BLaER1 treated with 17β-estradiol and CSF1 and Interleukin-3, amounts not matched to agents 10 nM and 100 nM (cell line): ENCODE results near the gene EVA1B.

ENCODE experiments used
- H3K27ac ChIP-seq, 11 experiments: shearing (Covaris generic); formaldehyde crosslinking; 2 replicates each; pipeline ENCODE4 v1.8.1; 2022
- H3K27me3 ChIP-seq, 11 experiments: shearing (Covaris generic); formaldehyde crosslinking; 2 replicates each; pipeline ENCODE4 v1.8.1; 2022
- H3K36me3 ChIP-seq, 11 experiments: shearing (Covaris generic); formaldehyde crosslinking; 2 replicates each; pipeline ENCODE4 v1.8.1; 2022
- H3K4me1 ChIP-seq, 10 experiments: shearing (Covaris generic); formaldehyde crosslinking; 2 replicates each; pipeline ENCODE4 v1.8.1; 2022
- H3K4me2 ChIP-seq, 11 experiments: shearing (Covaris generic); formaldehyde crosslinking; 2 replicates each; pipeline ENCODE4 v1.8.1; 2022
- H3K4me3 ChIP-seq, 10 experiments: shearing (Covaris generic); formaldehyde crosslinking; 2 replicates each; pipeline ENCODE4 v1.8.1; 2022
- H3K9ac ChIP-seq, 11 experiments: shearing (Covaris generic); formaldehyde crosslinking; 2 replicates each; pipeline ENCODE4 v1.8.1; 2022
- H3K9me3 ChIP-seq, 11 experiments: shearing (Covaris generic); formaldehyde crosslinking; replicated peaks in 1 of 11; 2 replicates each; pipeline ENCODE4 v1.8.1; 2022
- H4K20me1 ChIP-seq, 11 experiments: shearing (Covaris generic); formaldehyde crosslinking; 2 replicates each; pipeline ENCODE4 v1.8.1; 2022
- Cebpa-rat ChIP-seq, 11 experiments: shearing (Covaris generic); IDR thresholded peaks; 2 replicates each; pipeline ENCODE4 v1.8.1; 2022

EVA1B gene

GRCh38 chr1:36328713-36329112 is 5.3 kb upstream of the EVA1B start:
- no peaks in the 10 kb centered on the region for H3K27me3 ChIP-seq
- no peak overlapping the region for H3K9ac ChIP-seq
- peak overlapping the region in 5 of 11 experiments; percentile 33 to 56 (median 47); a peak in 10 of 22 replicates for H3K4me2 ChIP-seq
- no peak overlapping the region for H3K27ac ChIP-seq
- H3K4me1 ChIP-seq = peaks cover 21 to 52% (median 40%) of the 10 kb centered on the region in 10 experiments
- H3K36me3 ChIP-seq = no peaks in the 10 kb centered on the region
- H3K9me3 ChIP-seq = peaks cover 0 to 20% (median 6%) of the 10 kb centered on the region in 11 experiments; a peak in 6 of 22 replicates
- H4K20me1 ChIP-seq = no peaks in the 10 kb centered on the region
- H3K4me3 ChIP-seq = no peak overlapping the region
- no peak for TF ChIP-seq Cebpa-rat (IDR thresholded peaks at IDR 0.05)

GRCh38 chr1:36328088-36328480 is 4.6 kb upstream of the EVA1B start:
- Histone ChIP-seq H4K20me1 (no peaks in the 10 kb centered on the region), H3K27me3 (no peaks in the 10 kb centered on the region), H3K27ac (no peak overlapping the region), H3K4me2 (peak overlapping the region in 3 of 11 experiments; percentile 40 to 56 (median 47); a peak in 7 of 22 replicates), H3K9ac (no peak overlapping the region), H3K9me3 (peaks cover 0 to 14% (median 2%) of the 10 kb centered on the region in 11 experiments; a peak in 6 of 22 replicates), H3K36me3 (no peaks in the 10 kb centered on the region), H3K4me3 (no peak overlapping the region), H3K4me1 (peaks cover 17 to 51% (median 39%) of the 10 kb centered on the region in 10 experiments)
- no peak for TF ChIP-seq Cebpa-rat (IDR thresholded peaks at IDR 0.05)

GRCh38 chr1:36327421-36328087 is 4.1 kb upstream of the EVA1B start:
- Histone ChIP-seq H3K4me1 (peaks cover 21 to 55% (median 42%) of the 10 kb centered on the region in 10 experiments), H3K36me3 (no peaks in the 10 kb centered on the region), H3K27me3 (no peaks in the 10 kb centered on the region), H3K9me3 (peaks cover 0 to 9% (median 0%) of the 10 kb centered on the region in 11 experiments; a peak in 4 of 22 replicates), H3K27ac (no peak overlapping the region), H3K9ac (no peak overlapping the region), H3K4me2 (peak overlapping the region in 4 of 11 experiments; percentile 39 to 56 (median 44); a peak in 6 of 22 replicates), H4K20me1 (peaks cover 0 to 2% (median under 1%) of the 10 kb centered on the region in 11 experiments; a peak in 9 of 22 replicates), H3K4me3 (no peak overlapping the region)
- TF ChIP-seq Cebpa-rat (IDR thresholded peaks at IDR 0.05) = no peak

GRCh38 chr1:36326499-36326898 is 3.1 kb upstream of the EVA1B start:
- H3K27me3 ChIP-seq = peaks cover 0 to 2% (median 0%) of the 10 kb centered on the region in 11 experiments; a peak in 2 of 22 replicates

GRCh38 chr1:36324353-36324703 is 883 bp upstream of the EVA1B start:
- Histone ChIP-seq H4K20me1 (peaks cover 0 to 34% (median 15%) of the 10 kb centered on the region in 11 experiments; a peak in 18 of 22 replicates), H3K9ac (peak overlapping the region in 6 of 11 experiments; percentile 81 to 86 (median 85); a peak in 7 of 22 replicates), H3K9me3 (no peaks in the 10 kb centered on the region), H3K36me3 (peaks cover 0 to 17% (median 6%) of the 10 kb centered on the region in 11 experiments; a peak in 7 of 22 replicates), H3K27me3 (peaks cover 0 to 15% (median 8%) of the 10 kb centered on the region in 11 experiments; a peak in 11 of 22 replicates), H3K4me2 (peak overlapping the region; percentile 88 to 100 (median 97)), H3K27ac (peak overlapping the region in 5 of 11 experiments; percentile 55 to 83 (median 76); a peak in 5 of 22 replicates), H3K4me1 (peaks cover 46 to 76% (median 62%) of the 10 kb centered on the region in 10 experiments), H3K4me3 (peak overlapping the region in 4 of 10 experiments; percentile 78 to 95 (median 84); a peak in 5 of 20 replicates)
- no peak for TF ChIP-seq Cebpa-rat (IDR thresholded peaks at IDR 0.05)

More at GRCh38 chr1:36326499-36326898, 3.1 kb upstream of the EVA1B start:
- Histone ChIP-seq H3K9ac (no peak overlapping the region), H3K4me3 (no peak overlapping the region), H3K4me1 (peaks cover 32 to 65% (median 52%) of the 10 kb centered on the region in 10 experiments), H3K9me3 (no peaks in the 10 kb centered on the region), H3K36me3 (peaks cover 0 to 10% (median 4%) of the 10 kb centered on the region in 11 experiments; a peak in 7 of 22 replicates), H4K20me1 (peaks cover 0 to 12% (median 11%) of the 10 kb centered on the region in 11 experiments; a peak in 17 of 22 replicates), H3K4me2 (peak overlapping the region in 7 of 11 experiments; percentile 8 to 37 (median 23); a peak in 9 of 22 replicates), H3K27ac (no peak overlapping the region)
- no peak for TF ChIP-seq Cebpa-rat (IDR thresholded peaks at IDR 0.05)

- Histone ChIP-seq H3K27me3 (peaks cover 0 to 15% (median 8%) of the 10 kb centered on the region in 11 experiments; a peak in 11 of 22 replicates), H3K9ac (peak overlapping the region; percentile 78 to 88 (median 85)), H3K9me3 (no peaks in the 10 kb centered on the region), H3K4me2 (peak overlapping the region; percentile 88 to 100 (median 97)), H3K4me3 (peak overlapping the region; percentile 78 to 96 (median 90)), H3K4me1 (peaks cover 43 to 63% (median 54%) of the 10 kb centered on the region in 10 experiments), H4K20me1 (peaks cover 0 to 38% (median 15%) of the 10 kb centered on the region in 11 experiments; a peak in 18 of 22 replicates), H3K36me3 (peaks cover 0 to 19% (median 6%) of the 10 kb centered on the region in 11 experiments; a peak in 7 of 22 replicates), H3K27ac (peak overlapping the region; percentile 34 to 83 (median 75); a peak in 21 of 22 replicates)
- no peak for TF ChIP-seq Cebpa-rat (IDR thresholded peaks at IDR 0.05)
These were observed 434 bp downstream of the EVA1B start for GRCh38 chr1:36322786-36323635.

GRCh38 chr1:36322041-36322785 is 1.2 kb downstream of the EVA1B start:
- peak overlapping the region; percentile 88 to 100 (median 97) for H3K4me2 ChIP-seq

More at GRCh38 chr1:36322041-36322785, 1.2 kb downstream of the EVA1B start:
- Histone ChIP-seq H3K4me1 (peaks cover 39 to 61% (median 52%) of the 10 kb centered on the region in 10 experiments), H3K36me3 (peaks cover 0 to 22% (median 6%) of the 10 kb centered on the region in 11 experiments; a peak in 8 of 22 replicates), H3K27me3 (peaks cover 0 to 15% (median 8%) of the 10 kb centered on the region in 11 experiments; a peak in 11 of 22 replicates), H3K9ac (peak overlapping the region in 10 of 11 experiments; percentile 81 to 88 (median 85); a peak in 17 of 22 replicates), H3K9me3 (no peaks in the 10 kb centered on the region), H3K4me3 (peak overlapping the region; percentile 78 to 96 (median 90); a peak in 18 of 20 replicates), H3K27ac (peak overlapping the region in 4 of 11 experiments; percentile 67 to 83 (median 76); a peak in 5 of 22 replicates), H4K20me1 (peaks cover 0 to 38% (median 15%) of the 10 kb centered on the region in 11 experiments; a peak in 18 of 22 replicates)
- TF ChIP-seq Cebpa-rat (IDR thresholded peaks at IDR 0.05) = no peak
